NCI-H1694 treated with DMSO at 0.1 percent for 48 hours (cell line): ENCODE measurements around the gene OGT.
"Not testable (repeated sequence)": the region's sequence is repeated elsewhere in the genome, so short reads cannot be mapped to it uniquely, and the experiment has no call there.

ENCODE experiments used
- DNase-seq: peaks from one replicate; lab custom pipeline; 2025; lab: John Stamatoyannopoulos, UW

The OGT gene

DNA sequence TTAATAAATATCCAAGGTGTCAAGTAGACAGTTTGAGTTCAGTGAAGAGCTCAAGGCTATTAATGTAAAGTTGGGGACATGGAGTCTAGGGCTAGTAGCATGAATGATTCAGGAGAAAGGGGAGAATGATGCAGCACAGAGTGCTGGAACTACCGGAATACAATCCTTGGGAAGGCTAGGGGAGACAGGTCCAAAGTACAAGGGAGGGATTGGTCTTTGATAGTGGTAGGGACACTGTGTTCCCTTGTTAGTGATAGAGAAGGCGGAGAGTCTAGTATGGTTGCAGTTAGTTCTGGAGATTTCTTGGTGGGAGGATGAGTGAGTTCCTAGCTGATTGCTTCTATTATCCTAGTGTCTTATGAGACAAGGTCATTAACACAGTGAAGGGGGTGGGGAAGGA is 54.0 kb downstream of the OGT start:
- DNase-seq: no peak

DNA sequence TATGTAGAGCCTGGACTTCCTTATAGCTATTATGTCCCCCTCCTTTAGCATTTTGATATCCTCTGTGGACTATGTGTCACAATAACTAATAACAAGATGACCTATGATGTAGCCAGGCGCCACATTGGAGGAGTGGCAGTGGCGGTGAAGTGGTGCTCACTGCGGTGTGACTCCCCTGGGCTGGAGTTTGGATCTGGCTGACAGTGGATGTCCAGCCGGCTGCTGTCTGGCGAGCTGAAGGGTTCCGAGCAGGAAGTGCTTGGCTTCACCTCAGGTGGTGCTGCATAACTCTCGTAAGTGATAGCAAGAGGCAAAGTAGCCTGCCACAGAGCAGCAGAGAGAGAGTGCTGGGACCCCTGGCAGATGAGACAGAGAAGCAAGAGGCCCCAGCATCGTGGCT is 60.3 kb downstream of the OGT start:
- DNase-seq: not testable (repeated sequence)

DNA sequence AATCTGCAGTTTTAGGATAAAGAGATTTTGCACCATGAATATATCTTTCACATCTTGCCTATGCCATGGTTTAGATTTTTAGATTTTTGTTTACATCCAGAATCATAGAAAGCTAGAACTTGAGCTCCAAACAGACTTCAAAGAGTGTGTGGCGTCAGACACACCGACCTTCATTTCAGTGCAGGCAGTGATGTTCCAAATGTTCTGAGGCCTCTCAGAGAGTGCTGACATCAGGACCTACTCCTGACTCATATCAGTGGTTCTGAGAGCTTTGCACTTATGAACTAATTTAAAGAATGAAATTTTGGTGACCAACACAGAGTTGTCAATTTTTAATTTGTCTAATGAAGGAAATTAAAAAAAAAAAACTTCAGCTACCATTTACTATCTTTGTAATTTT is 67.1 kb downstream of the OGT start:
- DNase-seq: no peak

DNA sequence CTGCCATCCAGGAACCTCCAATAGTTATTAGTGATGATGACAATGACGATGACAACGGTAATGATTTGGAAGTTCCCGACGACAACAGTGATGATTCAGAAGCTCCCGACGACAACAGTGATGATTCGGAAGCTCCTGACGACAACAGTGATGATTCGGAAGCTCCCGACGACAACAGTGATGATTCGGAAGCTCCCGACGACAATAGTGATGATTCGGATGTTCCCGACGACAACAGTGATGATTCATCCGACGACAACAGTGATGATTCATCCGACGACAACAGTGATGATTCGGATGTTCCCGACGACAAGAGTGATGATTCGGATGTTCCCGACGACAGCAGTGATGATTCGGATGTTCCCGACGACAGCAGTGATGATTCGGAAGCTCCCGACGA is 70.7 kb downstream of the OGT start:
- no peak for DNase-seq

DNA sequence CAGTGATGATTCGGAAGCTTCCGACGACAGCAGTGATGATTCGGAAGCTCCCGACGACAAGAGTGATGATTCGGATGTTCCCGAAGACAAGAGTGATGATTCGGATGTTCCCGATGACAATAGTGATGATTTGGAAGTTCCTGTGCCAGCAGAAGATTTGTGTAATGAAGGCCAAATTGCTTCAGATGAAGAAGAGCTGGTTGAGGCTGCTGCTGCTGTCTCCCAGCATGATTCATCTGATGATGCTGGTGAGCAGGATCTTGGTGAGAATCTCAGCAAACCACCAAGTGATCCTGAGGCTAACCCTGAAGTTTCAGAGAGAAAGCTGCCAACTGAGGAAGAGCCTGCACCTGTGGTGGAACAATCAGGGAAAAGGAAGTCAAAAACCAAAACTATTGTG is 71.2 kb downstream of the OGT start:
- no peak for DNase-seq

DNA sequence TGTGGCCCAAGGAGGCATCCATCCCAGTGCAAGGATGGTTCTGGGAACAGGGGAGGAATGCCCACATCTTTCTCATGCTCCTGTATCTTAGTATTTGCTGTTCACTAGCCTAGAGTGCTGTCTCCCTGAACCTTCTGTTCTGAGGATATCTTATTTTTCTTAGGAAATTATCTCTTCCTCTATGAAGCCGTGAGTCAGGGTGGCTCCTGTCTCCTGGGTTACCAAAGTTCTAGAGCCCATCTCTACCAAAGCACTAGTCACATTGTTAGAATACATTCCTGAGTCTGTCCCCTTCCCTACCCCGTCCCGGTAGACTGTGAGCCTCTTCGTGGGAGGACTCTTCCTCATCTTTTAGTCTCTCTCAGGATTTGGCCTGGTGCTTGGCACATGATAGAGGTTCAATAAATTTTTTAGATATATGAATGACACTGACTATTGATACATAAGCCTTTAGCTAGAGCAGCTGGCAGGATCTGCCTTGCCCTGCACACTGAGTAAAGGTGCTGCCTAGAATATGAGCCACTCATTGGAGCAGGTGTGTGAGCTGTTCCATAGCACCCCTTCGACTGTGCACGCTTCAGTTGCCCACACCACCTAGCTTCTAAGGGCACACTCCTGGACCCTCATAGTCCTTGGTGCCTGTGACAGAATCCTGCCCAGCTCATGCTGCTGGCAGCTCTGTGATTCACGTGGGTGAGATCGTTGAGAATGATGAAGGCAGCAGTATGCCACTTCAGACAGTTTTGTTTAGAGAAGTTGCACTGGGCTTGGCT is 72.1 kb downstream of the OGT start:
- no peak for DNase-seq

DNA sequence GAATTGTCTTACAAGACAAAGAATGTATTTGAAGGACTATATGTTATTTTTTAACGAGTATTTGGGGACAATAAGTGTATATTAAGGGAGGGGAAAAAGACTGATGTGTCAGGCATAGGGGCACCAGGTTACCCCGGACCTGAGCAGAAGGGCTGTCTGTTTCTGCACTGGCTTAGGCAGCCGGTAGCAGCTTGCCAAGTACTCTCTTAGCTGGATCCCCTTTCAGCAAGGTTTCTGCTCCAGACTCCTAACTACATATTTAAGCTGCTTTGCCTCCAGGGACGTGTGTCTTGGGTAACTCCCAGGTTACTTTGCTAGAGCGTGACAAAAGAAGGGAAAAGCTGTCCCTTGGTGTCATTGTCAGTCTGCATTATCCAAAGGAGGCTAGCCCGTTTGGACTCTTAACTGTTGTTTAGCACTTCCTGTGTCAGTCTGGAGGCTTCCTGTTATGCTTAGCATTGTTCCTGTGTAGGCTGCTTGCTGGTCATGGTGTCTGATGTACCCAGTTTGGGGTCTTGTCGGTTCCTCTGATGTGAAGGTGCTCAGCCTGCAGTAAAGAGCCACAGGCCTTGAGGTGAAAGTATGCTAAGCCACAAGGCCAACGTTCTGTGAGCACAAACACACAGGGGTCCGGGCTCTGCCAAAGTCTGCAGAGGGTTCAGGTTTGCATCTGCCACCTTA is 73.8 kb downstream of the OGT start:
- DNase-seq: no peak

DNA sequence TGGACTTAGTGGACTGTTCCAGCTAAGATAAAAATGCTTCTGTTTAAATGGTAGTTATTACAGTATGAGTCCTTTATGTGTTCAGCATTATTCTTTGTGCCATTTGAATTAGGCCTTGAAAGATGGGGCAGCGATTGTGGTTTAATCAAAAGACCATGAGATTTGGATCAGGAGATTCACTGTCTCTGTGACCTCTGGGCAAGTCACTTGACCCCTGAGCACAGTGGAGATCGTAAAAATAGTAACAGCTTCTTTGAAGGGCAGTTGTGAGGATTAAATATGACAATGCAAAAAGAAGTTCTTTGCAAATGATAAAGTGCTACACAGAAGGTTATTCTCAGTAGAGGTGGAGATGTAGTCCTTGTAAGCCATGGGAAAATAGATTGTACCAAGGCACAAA is 74.6 kb downstream of the OGT start:
- DNase-seq: no peak

DNA sequence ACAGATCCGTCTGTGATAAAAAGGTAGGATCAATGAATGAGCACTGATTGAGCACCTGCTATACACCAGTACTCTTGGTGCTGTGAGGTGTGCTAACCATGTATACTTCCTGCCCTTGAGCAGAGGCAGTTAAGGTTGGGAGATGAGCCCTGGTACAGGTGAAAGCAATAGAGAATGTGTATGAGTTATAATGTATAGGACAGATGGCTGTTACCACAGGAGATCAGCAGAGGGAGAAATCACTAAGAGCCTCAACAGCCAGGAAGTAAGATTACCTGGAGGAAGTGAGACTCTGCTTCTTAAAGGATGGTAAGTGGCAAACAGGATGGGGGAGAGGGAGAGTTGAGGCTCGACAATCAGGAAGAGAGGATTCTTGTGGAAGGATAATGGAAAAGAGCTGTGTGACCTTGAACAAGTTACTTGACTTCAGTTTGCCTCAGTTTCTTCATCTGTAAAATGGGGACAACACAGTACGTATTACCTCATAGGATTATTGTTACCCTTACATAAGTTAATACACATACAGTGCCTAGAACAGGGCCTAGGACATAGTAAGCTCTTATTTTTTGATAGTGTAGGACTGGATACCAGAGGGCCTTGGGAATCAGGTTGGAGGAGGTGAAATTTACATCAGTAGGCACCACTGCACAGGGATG is 76.3 kb downstream of the OGT start:
- DNase-seq: no peak

DNA sequence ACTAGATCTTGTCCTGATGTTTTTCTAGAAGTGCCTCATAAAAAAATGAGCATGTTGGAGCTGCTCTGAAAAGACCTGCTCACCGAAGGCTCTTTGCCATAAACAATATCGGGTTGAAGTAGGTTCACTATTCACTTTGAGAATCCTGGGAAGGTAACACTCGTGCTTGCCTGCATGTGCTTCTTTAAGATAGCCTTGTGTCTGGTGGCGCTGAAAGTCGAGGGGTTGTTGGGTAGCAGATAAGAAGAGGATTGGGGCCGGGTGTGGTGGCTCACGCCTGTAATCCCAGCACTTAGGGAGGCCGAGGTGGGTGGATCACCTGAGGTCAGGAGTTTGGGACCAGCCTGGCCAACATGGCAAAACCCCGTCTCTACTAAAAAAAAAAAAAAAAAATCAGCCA is 78.8 kb downstream of the OGT start:
- DNase-seq: not testable (repeated sequence)

DNA sequence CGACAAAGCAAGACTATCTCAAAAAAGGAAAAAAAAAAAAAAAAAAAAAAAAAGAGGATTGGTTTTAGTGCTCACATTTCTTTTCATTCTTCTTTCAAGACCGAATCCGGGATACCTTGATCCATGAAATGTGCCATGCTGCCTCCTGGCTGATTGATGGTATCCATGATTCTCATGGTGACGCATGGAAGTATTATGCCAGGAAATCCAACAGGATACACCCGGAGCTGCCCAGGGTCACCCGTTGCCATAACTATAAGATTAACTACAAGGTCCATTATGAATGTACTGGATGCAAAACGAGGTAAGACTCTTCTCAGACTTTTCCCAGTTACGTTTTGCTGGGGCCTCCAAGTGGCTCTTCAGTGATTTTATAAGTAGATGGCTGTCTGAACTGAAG is 79.4 kb downstream of the OGT start:
- DNase-seq: no peak

DNA sequence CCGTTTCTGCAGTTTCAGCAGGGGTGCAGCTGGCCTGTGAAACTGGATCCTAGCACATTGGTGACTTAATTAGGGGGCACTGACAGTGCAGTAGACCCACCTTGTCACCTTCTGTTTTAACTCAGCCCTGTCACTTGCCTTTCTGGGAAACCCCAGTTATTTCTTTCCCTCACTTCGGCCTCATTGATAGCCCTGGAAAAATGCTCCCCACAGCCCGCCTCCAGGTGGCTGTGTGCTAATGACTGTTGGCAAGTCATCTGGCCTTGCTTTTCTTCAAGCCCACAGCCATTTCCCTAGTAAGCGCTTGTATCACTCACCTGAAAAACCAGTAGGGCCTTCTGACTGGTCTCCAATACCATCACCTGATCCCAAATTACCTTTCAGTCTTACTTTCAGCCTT is 82.2 kb downstream of the OGT start:
- no peak for DNase-seq

DNA sequence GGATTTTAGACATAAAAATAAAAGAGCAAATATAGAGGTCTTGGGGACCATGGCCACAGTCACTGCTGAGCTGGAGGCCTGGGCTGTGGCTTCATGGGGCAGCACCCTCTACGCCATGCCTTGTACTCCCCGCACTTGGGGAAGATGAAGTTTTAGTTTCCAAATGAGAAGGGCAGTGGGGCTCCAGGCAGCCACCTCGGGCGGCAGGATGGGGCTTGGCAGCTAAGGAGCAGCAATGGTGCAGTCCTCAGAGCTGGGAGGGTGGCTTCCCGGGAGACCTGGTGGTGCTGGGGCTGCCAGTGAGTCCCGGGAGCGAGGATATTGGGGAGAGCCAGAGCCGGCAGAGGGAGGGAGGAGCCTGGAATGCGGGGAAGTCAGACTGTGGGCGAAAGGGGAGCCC is 83.0 kb downstream of the OGT start:
- no peak for DNase-seq

DNA sequence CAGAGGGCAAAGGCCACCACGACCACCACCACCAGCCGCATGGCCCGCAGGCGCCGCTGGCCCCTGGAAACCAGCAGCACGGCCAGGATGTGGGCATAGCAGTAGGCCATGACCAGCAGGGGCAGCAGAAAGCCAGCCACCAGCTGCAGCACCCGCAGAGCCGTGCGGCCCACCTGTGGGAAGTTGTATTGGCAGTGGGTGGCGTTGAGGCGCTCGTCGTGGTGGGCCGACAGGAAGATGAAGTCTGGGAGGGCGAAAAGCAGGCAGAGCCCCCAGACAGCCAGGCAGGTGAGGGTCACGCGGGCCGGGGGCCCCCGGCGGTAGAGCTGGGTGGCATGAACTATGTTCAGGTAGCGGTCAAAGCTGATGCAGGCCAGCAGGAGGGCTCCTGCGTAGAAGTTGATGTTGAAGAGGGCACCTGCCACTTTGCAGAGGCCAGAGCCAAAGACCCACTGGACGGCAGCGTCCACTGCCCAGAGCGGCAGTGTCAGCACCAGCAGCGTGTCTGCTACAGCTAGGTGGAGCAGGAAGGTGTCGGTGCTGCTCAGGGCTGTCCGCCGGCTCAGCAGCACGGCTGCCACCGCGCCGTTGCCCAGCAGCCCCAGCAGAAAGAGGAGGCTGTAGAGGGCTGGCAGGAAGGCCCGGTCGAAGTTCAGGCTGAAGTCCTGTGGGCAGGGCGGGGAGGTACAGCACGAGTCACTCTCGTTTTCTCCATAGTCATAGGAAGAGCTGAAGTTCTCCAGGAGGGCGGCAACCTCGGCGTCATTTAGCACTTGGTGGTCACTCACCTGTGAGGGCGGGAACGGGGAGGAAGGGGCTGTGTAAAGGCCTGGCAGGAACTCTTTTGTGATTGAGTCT is 84.0 kb downstream of the OGT start:
- no peak for DNase-seq

DNA sequence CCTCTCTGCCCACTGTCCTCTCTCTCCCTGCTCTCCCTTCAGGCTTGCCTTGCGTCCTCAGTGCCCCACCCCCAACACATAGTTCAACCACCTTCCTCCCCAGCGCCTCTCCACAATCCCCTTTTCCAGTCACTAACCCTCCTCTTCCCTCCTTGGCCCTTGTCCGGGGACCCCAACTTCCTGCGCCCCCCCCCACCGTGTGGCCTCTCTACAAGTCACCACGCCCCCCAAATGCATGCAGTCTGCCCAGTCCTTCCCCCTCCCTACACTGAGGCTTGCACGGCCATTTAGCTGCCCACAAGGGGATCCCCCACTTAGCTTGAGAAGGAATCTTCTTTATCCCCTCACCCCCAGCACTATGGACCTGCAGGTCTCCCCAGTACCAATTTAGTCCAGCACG is 84.8 kb downstream of the OGT start:
- no peak for DNase-seq

DNA sequence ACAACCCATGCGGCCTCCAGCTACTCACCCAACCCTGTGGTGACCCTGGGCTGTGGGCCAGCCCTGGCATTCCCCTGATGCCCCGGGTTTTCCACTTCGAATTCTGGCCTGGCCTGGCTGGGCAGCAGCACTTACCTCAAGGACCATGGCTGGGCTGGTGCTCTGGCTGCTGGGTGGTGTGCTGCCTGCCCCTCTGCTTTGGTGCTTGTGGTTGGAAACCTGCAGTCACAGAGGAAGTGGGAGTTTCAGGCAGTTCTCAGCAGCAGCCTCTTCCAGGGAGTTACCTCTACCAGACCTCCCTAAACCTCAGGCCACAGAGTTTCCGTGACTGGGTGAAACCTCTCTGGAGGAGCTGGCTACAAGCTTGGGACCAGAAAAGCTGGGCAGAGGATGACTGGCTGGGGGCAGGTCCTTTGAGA is 85.4 kb downstream of the OGT start, which contains the start of gene CXCR3:
Gene CXCR3, minus strand, starts transcription at position 209 of the 419 bp plus-strand sequence. Its CDS starts 62 bp downstream, at position 147.
- DNase-seq: no peak

DNA sequence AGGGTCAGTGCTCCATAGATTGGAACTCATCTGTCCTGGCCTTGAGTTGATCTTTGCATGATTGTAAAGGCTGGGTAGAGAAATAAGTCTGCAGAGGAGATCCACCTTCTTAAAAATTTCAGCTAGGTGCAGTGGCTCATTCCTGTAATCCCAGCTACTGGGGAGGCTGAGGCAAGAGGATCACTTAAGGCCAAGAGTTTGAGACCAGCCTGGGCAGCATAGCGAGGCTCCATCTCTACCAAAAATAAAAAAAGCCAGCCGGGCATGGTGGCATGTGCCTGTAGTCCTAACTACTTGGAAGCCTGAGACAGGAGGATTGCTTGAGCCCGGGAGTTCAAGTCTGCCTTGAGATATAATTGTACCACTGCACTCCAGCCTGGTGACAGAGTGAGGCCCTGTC is 85.9 kb downstream of the OGT start:
- no peak for DNase-seq

DNA sequence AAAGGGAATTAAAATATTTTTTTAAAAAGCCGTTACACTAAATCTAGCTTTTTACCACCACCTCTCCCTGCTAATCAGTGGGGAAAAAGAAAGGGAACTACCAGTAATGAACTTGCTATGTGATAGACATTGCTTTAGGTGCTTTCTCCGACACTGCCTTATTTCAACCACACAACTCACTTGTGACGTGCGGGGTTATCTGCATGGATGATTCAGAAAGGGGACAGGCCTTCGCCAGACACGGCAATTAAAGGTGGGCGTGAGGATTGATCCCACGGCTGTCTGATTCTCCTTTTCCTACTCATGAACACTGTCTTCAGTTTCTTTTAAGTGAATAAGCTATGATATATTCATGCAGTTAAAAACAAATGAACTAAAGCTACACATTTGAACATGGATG is 86.3 kb downstream of the OGT start:
- DNase-seq: no peak

DNA sequence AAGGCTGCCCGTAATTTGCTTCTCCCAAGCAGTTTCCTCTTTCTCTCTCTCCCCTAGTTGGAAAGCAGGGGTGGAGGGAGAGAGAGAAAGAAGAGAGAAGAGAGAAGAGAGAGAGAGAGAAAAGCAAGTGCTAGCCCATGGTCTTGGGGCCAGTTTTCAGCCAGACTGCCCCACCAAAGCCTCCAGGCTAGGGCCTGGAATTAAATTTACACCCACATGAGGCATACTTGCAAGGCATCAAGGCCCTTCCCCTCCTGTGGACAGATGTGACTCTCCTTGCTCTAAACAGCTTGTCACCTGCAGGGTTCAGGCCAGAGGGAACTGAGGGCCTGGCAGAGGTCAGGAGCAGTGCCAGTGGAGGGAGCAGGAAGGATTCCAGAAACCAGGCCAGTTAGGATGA is 87.1 kb downstream of the OGT start:
- no peak for DNase-seq

DNA sequence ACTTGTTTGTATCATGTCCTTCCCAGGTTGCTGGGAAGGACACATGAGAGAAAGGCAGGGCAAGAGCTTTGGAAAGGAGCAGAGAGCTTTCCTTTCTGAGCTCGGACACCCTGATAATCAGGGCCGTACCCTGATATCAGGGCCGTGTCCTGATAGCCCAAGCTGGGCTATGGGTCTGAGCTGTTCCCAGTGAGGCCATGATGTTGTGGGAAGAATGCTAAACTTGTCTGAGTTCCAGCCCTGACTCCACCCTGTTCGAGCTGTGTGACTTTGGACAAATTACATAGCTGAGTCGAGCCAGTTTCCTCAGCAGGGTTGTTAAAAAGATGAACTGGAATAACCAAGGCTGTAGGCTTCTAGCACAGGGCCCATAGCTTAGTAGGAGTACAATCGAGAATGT is 88.7 kb downstream of the OGT start:
- no peak for DNase-seq

DNA sequence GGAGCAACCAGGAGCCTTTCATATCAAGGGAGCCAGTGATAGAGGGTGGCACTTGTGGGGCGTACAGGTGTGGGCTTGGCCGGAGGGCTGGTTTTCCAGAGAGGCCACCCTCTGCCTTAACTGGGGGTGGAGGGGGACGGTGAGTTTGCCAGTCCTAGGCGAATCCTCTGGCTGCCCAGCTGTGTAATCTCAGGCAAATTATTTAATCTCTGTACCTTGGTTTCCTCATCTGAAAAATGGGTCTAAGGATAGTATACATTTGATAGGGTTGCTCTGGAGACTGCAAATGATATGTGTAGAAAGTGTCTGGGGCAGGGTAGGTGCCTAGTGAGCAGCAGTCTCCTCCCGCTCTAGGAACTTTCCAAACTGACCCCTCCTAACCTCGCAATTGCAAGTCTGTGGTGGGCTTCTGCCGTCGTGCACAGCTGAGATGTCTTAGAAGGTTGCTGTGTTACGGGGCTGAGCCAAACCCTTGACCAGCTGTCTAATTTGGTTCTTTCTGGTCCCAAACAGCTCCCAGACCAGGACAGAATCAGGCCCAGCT is 89.2 kb downstream of the OGT start:
- no peak for DNase-seq
